GM10266 (cell line): Measurements from ENCODE around the gene HFE.
"Not testable (repeated sequence)": the region's sequence is repeated elsewhere in the genome, so short reads cannot be mapped to it uniquely, and the experiment has no call there.

ENCODE experiments used
- DNase-seq: peaks from one replicate; pipeline ENCODE4 v3.0.0; 2012; ENCODE audit errors: extremely low spot score
- CTCF ChIP-seq: IDR thresholded peaks from 2 replicates; pipeline ENCODE4 v1.5.1; 2012; ENCODE audit warnings: mild to moderate bottlenecking, low read depth; ENCODE audit not compliant: control insufficient read depth, insufficient read depth; ENCODE audit errors: missing control alignments

HFE gene

DNA sequence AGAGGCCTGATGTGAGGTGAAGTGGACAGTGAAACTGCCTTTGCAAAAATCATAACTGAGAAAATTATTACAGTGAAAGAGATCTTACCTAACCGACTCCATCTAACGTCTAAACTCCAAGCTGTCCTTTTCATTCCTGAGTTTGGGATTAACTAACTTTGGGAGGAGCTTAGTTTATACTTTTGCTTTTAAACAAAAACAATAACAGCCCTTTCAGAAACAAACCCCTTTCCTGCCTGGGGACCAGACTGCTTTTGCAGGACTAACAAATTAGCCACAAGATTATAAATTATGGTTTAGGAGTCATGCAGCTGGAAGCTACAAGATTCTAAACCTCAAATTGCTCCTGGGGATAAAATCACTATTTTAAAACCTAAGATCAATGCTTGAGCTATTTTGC, 38.6 kb upstream of the HFE start:
- TF ChIP-seq CTCF = no peak
- no peak for DNase-seq

- TF ChIP-seq CTCF = no peak
- no peak for DNase-seq
These were observed 35.4 kb upstream of the HFE start for GRCh38 chr6:26051665-26052310.

GRCh38 chr6:26052762-26053250, 34.4 kb upstream of the HFE start:
- DNase-seq = not testable (repeated sequence)

DNA sequence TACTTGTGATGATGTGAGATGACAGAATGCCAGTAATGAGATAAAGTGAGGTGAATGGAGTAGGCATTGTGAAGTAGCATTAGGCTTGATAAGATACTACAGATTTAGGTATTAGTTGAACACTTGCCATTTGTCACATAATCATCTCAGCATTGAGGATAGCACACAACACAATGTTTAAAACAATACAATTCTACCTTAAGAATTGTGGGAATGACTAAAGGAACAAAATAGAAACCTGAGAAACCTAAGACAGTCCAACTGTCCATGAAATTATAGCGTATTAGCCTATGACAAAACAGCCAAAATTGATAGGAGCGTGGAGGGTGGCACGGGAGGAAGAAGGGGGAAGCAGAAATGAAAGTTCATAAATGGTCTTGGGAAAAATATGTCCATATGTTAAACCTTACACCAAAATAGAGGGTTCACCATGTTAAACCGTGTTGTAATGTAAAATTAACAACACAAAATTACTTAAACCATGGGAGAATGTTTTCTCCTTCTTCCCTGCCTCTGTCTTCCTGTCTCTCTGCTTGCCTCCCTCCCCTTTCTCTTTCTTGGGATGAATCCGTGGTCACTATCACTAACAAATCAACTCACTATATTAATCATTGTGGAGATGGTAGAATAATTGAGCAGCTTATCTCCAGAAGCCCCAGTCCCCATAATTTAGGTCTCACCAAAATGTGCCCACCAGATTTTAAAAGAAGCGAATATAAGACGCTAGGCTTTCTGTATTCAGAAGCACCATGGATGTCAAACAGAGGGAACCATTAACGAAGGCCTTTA, 33.0 kb upstream of the HFE start:
- TF ChIP-seq CTCF = no peak
- DNase-seq = no peak

DNA sequence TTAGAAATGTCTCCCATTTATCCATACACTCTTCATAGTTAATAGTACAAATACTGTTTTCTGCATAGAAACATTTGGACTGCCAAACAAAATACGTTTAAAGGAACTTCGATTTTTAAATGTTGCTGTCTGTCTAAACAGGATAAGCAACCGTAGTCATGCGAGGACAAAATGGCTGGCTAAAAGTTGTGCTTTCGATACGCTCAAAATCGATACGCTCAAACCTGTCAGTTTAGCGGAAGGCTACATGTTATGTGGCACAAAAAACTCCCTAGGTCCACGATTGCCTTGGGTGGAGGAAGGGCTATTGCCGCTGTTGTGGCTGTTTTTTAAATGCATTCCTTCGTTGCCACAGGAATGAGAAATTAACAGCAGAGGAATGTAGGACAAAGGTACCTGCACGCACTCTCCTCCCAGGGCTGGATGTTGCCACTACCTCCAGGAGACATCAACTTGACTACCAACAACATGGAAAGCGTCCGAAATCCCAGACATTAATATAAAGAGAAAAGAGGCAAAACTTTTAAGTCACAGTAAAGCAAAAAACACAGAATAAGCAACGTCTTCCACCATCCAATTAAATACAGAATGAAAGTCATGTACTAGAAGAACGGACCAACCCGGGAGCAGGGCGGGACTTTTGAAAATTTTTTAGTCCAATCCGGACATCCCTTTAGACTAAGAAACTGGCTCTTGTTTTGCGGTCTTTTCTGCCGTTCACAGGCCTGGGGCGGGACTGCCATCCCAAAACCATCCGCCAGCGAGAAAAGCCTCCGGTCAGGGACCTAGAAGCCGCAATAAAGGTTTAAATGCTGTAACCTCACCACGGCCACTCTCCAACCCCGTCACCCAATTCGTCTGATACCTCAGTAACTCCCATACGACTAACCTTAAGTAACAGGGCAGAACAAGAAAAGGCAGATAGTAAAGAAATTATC, 32.2 kb upstream of the HFE start:
- DNase-seq = peak; percentile 68
- TF ChIP-seq CTCF = no peak

DNA sequence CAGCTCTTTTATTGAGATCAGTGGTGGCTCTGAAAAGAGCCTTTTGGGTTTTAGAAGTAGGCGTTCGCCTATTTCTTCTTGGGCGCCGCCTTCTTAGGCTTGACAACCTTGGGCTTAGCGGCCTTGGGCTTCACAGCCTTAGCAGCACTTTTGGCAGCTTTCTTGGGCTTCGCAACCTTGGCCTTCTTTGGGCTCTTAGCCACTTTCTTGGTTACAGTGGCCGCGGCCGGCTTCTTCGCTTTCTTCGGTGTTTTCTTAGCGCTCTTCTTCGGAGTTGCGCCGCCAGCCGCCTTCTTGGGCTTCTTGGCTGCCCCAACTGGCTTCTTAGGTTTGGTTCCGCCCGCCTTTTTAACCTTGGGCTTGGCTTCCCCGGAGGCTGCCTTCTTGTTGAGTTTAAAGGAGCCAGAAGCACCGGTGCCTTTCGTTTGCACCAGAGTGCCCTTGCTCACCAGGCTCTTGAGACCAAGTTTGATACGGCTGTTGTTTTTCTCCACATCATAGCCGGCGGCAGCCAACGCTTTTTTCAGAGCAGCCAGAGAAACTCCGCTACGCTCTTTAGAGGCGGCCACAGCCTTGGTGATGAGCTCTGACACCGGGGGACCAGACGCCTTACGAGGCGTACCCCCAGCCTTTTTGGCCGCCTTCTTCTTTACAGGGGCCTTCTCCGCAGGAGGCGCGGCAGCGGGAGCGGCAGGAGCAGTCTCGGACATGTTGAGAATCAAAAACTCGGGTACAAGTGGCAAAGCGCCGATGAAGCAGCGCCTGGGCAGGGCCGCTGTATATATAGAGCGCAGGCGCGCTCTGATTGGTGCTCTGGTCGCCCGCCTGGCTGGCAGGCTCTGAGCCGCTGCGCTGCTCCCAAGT, 31.3 kb upstream of the HFE start:
- DNase-seq = peak; percentile 80
- TF ChIP-seq CTCF = no peak
